Activated CD4-positive, alpha-beta T cell treated with anti-CD3 and anti-CD28 coated beads, Interleukin-2, amount 10 ng/mL, durations not matched to agents 7 days and 5 days (primary cell): ENCODE results near the gene GNA12. TPM values are rescaled to one million over a fixed set of nuclear protein-coding genes. Genes with fewer than 3 reads are reported as not detected.
"Not testable (repeated sequence)": the region's sequence is repeated elsewhere in the genome, so short reads cannot be mapped to it uniquely, and the experiment has no call there.

Experiments
- CTCF ChIA-PET: fragments of 350-600 bp; sonication (Branson Sonifier 250); formaldehyde crosslinking; loops from one replicate; lab custom pipeline; 2021; ENCODE audit warnings: antibody characterized with exemption; lab: Charles Lee
- POLR2A ChIA-PET: fragments of 350-600 bp; sonication (Branson Sonifier 250); formaldehyde crosslinking; loops from one replicate; lab custom pipeline; 2021; ENCODE audit warnings: antibody characterized with exemption; lab: Charles Lee
- DNase-seq: peaks from one replicate; pipeline ENCODE4 v3.0.0-alpha.2; 2020
- H3K27ac Mint-ChIP-seq: one replicate; pipeline ENCODE4 v1.8.0; 2021; ENCODE audit warnings: mild to moderate bottlenecking, moderate library complexity, mixed read lengths
- H3K27me3 Mint-ChIP-seq: one replicate; pipeline ENCODE4 v1.8.0; 2021; ENCODE audit warnings: mixed read lengths
- H3K36me3 Mint-ChIP-seq: one replicate; pipeline ENCODE4 v1.8.0; 2021; ENCODE audit warnings: low read depth, mixed read lengths
- H3K4me1 Mint-ChIP-seq: one replicate; pipeline ENCODE4 v1.8.0; 2021; ENCODE audit warnings: mixed read lengths
- H3K4me3 Mint-ChIP-seq: one replicate; pipeline ENCODE4 v1.8.0; 2021; ENCODE audit warnings: mild to moderate bottlenecking, moderate library complexity, mixed read lengths
- H3K9me3 Mint-ChIP-seq: one replicate; pipeline ENCODE4 v1.8.0; 2021; ENCODE audit warnings: mixed read lengths
- total RNA-seq, 2 experiments: library from RNA; stranded (reverse); gene quantifications; one replicate each; pipeline ENCODE4 v1.2.3, GENCODE V29; 2021

The GNA12 gene
- total RNA-seq, 2 experiments from 2014 or later = 16.2 to 17.1 TPM

GRCh38 chr7:2734751-2735571 is 109.1 kb downstream of the GNA12 start:
- H3K27ac Mint-ChIP-seq = peak overlapping the region; percentile 28

GRCh38 chr7:2734084-2734686 is 109.9 kb downstream of the GNA12 start:
- Mint-ChIP-seq H3K9me3 (no peaks in the 10 kb centered on the region), H3K27ac (no peak overlapping the region), H3K27me3 (no peaks in the 10 kb centered on the region), H3K4me1 (peaks cover 24% of the 10 kb centered on the region), H3K4me3 (no peak overlapping the region), H3K36me3 (no peaks in the 10 kb centered on the region)
- POLR2A ChIA-PET = no interaction called here
- CTCF ChIA-PET = interaction anchor here (1.2 to 1.7 kb wide), 3 partner anchors 8 to 25 kb away, joined by 4 to 7 read pairs (median 4); no protein-coding TSS in a partner anchor
- DNase-seq = no peak

More at GRCh38 chr7:2734751-2735571, 109.1 kb downstream of the GNA12 start:
- no peaks in the 10 kb centered on the region for H3K27me3 Mint-ChIP-seq
- ChIA-PET POLR2A (no interaction called here), CTCF (interaction anchor here (1.1 to 1.7 kb wide), 4 partner anchors 9 to 25 kb away, joined by 4 to 7 read pairs (median 5); no protein-coding TSS in a partner anchor)
- no peaks in the 10 kb centered on the region for H3K36me3 Mint-ChIP-seq
- no peaks in the 10 kb centered on the region for H3K9me3 Mint-ChIP-seq
- H3K4me3 Mint-ChIP-seq = no peak overlapping the region
- H3K4me1 Mint-ChIP-seq = peaks cover 24% of the 10 kb centered on the region
- no peak for DNase-seq

GRCh38 chr7:2732959-2733584 is 111.0 kb downstream of the GNA12 start:
- Mint-ChIP-seq H3K27ac (no peak overlapping the region), H3K4me3 (no peak overlapping the region), H3K4me1 (peaks cover 24% of the 10 kb centered on the region), H3K9me3 (no peaks in the 10 kb centered on the region), H3K36me3 (no peaks in the 10 kb centered on the region), H3K27me3 (no peaks in the 10 kb centered on the region)
- no peak for DNase-seq
- POLR2A ChIA-PET = no interaction called here
- CTCF ChIA-PET = interaction anchor here (1.9 kb wide), 1 partner anchor 23 kb away, joined by 5 read pairs; no protein-coding TSS in a partner anchor

- POLR2A ChIA-PET = no interaction called here
- H3K27me3 Mint-ChIP-seq = no peaks in the 10 kb centered on the region
- no peaks in the 10 kb centered on the region for H3K9me3 Mint-ChIP-seq
- DNase-seq = no peak
- no peak overlapping the region for H3K4me3 Mint-ChIP-seq
- CTCF ChIA-PET = interaction anchor here (1.6 to 1.9 kb wide), 2 partner anchors 22 to 26 kb away, joined by 4 to 5 read pairs; no protein-coding TSS in a partner anchor
- H3K4me1 Mint-ChIP-seq = peaks cover 24% of the 10 kb centered on the region
- no peaks in the 10 kb centered on the region for H3K36me3 Mint-ChIP-seq
- H3K27ac Mint-ChIP-seq = no peak overlapping the region
Observed at GRCh38 chr7:2732388-2732787, 111.7 kb downstream of the GNA12 start.

- Mint-ChIP-seq H3K9me3 (no peaks in the 10 kb centered on the region), H3K4me1 (peaks cover 24% of the 10 kb centered on the region), H3K36me3 (no peaks in the 10 kb centered on the region), H3K4me3 (no peak overlapping the region), H3K27ac (no peak overlapping the region), H3K27me3 (no peaks in the 10 kb centered on the region)
- CTCF ChIA-PET = interaction anchor here (1.0 to 2.9 kb wide), 3 partner anchors 12 to 27 kb away, joined by 3 to 22 read pairs (median 4); no protein-coding TSS in a partner anchor
- POLR2A ChIA-PET = interaction anchor here (0.7 kb wide), 1 partner anchor 124 kb away, joined by 5 read pairs; no protein-coding TSS in a partner anchor
- DNase-seq = no peak
Observed at GRCh38 chr7:2730846-2731770, 113.0 kb downstream of the GNA12 start.

- H3K4me3 Mint-ChIP-seq = no peak overlapping the region
- H3K9me3 Mint-ChIP-seq = no peaks in the 10 kb centered on the region
Observed at GRCh38 chr7:2729893-2730716, 114.0 kb downstream of the GNA12 start.

GRCh38 chr7:2729031-2729892 is 114.8 kb downstream of the GNA12 start:
- Mint-ChIP-seq H3K27ac (no peak overlapping the region), H3K9me3 (no peaks in the 10 kb centered on the region), H3K4me1 (peaks cover 12% of the 10 kb centered on the region), H3K36me3 (no peaks in the 10 kb centered on the region), H3K4me3 (no peak overlapping the region), H3K27me3 (no peaks in the 10 kb centered on the region)
- ChIA-PET POLR2A (no interaction called here), CTCF (interaction anchor here (0.6 to 2.9 kb wide), 5 partner anchors 10 to 66 kb away, joined by 3 to 22 read pairs (median 3); no protein-coding TSS in a partner anchor)
- no peak for DNase-seq

More at GRCh38 chr7:2729893-2730716, 114.0 kb downstream of the GNA12 start:
- peaks cover 21% of the 10 kb centered on the region for H3K4me1 Mint-ChIP-seq
- H3K36me3 Mint-ChIP-seq = no peaks in the 10 kb centered on the region
- ChIA-PET POLR2A (interaction anchor here (0.7 kb wide), 1 partner anchor 123 kb away, joined by 5 read pairs; no protein-coding TSS in a partner anchor), CTCF (interaction anchor here (0.6 to 2.9 kb wide), 7 partner anchors 11 to 67 kb away, joined by 3 to 22 read pairs (median 3); no protein-coding TSS in a partner anchor)
- no peak overlapping the region for H3K27ac Mint-ChIP-seq
- H3K27me3 Mint-ChIP-seq = no peaks in the 10 kb centered on the region
- no peak for DNase-seq

- H3K27me3 Mint-ChIP-seq = no peaks in the 10 kb centered on the region
- ChIA-PET POLR2A (no interaction called here), CTCF (no interaction called here)
- H3K9me3 Mint-ChIP-seq = no peaks in the 10 kb centered on the region
- no peaks in the 10 kb centered on the region for H3K36me3 Mint-ChIP-seq
- H3K27ac Mint-ChIP-seq = no peak overlapping the region
- H3K4me1 Mint-ChIP-seq = peaks cover 9% of the 10 kb centered on the region
- H3K4me3 Mint-ChIP-seq = no peak overlapping the region
- no peak for DNase-seq
Observed at GRCh38 chr7:2728316-2729030, 115.6 kb downstream of the GNA12 start.

GRCh38 chr7:2727206-2727605 is 116.9 kb downstream of the GNA12 start:
- DNase-seq, H3K4me1 Mint-ChIP-seq, H3K27ac Mint-ChIP-seq, H3K4me3 Mint-ChIP-seq, H3K27me3 Mint-ChIP-seq, H3K9me3 Mint-ChIP-seq, POLR2A ChIA-PET, H3K36me3 Mint-ChIP-seq: not testable (repeated sequence)
- CTCF ChIA-PET = interaction anchor here (1.3 to 3.7 kb wide), 4 partner anchors 8 to 16 kb away, joined by 3 to 19 read pairs (median 4); no protein-coding TSS in a partner anchor
